Medulla oblongata (tissue), 1 donor: Measurements from ENCODE around the gene GGT1.
"Not testable (repeated sequence)": the region's sequence is repeated elsewhere in the genome, so short reads cannot be mapped to it uniquely, and the experiment has no call there.

Experiments
- DNase-seq: peaks from one replicate; pipeline ENCODE4 v3.0.0-alpha.2; 2015; ENCODE audit errors: extremely low spot score

The GGT1 gene

DNA sequence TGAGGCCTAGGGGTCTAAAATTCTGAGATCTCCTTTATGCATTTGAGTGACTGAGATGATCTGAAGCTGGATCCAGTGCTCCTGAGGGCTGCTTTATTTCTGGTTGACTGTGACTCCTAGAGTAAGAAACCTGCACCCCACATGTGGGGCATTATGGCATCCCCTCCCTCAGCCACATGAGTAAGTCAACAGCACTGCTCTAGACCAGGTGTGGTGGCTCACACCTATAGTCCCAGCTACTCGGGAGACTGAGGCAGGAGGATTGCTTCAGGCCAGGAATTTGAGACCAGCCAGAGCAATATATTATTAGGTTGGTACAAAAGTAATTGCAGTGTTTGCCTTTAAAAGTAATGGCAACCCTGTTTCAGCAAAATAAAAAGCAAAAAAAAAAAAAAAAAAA is 39.3 kb downstream of the GGT1 start:
- not testable (repeated sequence) for DNase-seq

DNA sequence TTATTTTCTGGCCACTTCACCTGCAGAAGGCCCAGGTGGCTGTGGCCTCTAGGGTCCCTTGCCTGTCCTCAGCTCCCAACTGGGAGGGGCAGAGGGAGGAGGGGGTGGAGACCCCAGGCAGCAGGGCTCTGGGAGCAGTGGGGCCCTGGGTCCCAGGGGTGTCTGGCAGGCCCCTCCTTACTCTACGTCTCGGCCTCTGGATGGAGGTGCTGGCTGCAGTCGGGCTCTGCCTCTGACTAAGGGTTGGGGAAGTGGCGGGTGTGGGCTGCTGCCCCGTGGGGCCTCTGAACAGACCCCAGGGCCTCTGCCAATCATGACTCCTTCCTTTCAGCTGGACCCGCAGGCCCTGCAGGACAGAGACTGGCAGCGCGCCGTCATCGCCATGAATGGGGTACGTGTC is 41.4 kb downstream of the GGT1 start:
- DNase-seq, result not testable (repeated sequence)

DNA sequence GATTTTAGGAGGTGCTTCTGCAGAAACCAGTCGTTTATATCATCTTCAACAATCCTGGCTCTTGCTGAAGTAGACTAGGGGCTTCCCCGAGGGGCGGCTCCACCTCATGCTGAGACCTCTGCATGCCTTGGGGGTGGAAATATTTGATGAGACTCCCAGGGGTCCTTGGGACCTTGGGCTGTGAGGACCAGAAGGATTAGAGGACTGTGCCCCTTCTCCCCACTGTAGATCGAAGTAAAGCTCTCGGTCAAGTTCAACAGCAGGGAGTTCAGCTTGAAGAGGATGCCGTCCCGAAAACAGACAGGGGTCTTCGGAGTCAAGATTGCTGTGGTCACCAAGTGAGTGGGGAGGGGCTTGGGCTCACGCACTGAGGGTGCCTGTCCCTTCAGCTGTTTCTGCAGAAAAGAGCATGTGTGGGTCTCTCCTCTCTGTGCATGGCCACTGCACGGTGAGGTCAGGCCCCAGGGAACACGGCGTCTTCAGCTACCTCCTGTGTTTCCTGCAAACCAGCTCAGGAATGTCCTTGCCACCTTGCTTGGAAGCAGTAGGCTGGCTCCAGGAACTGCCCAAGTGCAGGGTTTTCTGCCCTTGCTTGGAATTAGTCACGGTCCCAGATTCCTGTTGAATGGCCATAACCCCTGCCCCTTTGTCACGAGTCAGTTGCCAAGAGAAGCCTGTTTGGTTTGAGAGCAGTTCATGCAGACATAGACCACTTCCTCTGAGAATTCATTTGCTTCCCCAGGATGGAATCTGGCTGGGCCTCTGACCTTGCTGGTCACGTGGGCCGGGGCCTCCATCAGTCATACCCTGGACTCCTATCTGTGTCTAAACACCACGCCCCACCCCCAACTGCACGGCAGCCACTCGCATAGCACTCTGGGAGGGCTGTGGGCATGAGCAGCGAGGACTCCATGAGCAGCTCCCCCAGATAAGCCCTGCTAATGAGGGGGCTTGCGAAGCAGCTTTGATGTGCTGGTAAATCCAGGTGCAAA is 42.7 kb downstream of the GGT1 start:
- DNase-seq, result not testable (repeated sequence)

DNA sequence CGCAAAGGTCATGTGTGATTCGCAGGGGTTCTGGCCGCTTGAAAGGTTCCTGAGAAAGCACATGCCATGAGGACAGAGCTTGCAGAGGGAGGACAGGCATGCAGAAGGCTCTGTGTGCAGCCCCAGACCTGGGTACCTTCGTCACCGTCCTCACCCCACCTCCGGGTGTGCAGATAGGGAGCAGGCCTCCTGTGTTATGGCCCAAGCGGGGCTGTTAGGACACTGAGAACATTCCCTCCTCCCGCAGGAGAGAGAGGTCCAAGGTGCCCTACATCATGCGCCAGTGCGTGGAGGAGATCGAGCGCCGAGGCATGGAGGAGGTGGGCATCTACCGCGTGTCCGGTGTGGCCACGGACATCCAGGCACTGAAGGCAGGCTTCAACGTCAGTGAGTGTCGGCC is 43.8 kb downstream of the GGT1 start:
- not testable (repeated sequence) for DNase-seq

DNA sequence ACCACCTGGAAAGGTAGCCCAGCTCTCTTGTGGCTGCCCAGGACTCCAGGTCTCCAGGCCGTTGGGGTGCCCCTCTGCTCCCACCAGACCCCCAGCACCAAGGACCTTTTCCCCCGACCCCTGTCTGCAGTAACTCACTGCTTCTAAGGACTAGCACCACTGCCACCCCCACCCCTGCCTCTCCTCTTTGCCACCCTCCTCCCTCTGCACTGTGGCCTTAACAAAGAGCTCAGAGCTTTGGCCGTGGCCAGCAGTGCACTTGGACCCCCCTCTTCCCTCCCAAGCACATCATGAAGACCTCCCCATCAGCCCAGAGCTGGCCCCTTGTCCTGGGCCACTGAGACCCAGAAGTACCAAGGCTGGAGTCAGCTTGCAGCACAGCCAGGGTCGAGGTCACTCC is 46.4 kb downstream of the GGT1 start:
- not testable (repeated sequence) for DNase-seq

DNA sequence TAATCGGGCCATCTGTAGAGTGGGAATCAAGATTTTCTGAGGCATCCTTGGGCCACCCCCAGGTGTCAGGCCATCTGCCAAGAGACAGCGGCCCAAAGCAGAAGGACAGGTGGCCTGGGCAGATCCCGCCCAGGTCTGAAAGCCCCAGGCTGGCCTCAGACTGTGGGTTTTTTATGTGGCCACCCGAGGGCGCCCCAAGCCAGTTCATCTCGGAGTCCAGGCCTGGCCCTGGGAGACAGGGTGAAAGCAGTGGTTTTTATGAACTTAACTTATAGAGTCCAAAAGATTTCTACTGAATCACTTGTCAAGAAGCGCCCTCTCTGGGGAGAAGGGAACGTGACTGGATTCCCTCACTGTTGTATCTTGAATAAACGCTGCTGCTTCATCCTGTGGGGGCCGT is 47.9 kb downstream of the GGT1 start:
- not testable (repeated sequence) for DNase-seq

DNA sequence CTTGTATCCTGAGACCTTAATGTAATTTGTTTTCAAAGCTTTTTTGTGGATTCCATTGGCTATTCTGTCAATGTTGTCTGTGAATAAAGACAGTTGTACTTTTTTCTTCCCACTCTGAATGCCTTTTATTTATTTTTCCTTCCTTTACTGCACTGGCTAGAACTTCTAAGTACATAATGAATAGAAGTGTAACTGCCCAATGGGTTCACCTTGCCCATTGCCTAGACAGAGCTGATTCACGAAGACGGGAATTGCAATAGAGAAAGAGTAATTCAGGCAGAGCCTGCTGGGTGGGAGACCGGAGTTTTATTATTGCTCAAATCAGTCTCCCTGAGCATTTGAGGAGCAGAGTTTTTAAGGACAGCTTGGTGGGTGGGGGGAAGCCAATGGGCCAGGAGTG is 62.4 kb downstream of the GGT1 start:
- DNase-seq, result not testable (repeated sequence)

DNA sequence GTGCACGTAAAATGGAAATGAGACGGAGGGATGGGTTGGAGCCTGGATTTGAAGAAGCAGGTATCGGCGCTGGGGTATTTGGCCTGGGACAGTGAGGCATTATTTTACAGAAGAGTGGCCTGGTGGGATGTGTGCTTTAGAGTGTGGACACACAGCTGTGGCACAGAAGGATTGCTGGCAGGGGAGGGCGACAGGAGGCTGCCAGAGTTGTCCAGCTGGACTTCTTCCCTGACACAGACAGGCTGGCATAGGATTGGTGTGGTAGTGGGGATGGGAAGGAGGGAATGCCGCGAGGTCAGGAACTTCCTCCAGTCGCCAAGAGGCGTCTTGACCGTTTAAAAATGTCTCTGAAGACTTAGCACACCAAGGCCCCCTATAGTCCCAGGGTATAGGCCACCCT is 64.9 kb downstream of the GGT1 start:
- DNase-seq, result not testable (repeated sequence)

DNA sequence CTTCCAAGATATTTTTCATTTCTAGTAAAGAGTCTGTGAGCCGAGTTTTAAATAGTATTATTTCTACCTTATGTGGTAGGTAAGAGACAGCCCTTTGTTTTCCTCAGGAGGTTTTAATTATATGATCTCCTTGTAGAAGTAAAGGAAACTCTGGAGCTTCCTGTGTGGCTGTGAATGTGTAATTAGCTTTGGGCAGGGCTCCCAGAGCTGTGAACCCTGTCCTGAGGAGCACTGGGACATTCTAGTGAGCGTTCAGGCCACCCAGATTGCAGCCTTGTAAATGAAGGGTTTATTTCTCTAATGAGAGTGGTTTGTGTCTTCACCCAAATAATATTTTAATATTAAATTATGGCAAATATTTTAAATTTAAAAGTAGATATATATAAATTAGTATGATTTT is 69.5 kb downstream of the GGT1 start:
- not testable (repeated sequence) for DNase-seq
